Heart left ventricle (tissue), 16 donors: Measurements from ENCODE around the gene RTN4RL2. TPM values are rescaled to one million over a fixed set of nuclear protein-coding genes. Genes with fewer than 3 reads are reported as not detected.

Experiments used
- ATAC-seq, 4 donors: fragments of 200-7000 bp; cut with Tn5 transposase; one replicate each; pipeline ENCODE4 v1.9.1; 2020 to 2022; ENCODE audit warnings: moderate library complexity in 4 of 4, mild to moderate bottlenecking in 3 of 4, moderate number of reproducible peaks in 1 of 4
- DNase-seq, 5 donors: peaks; one replicate each; pipeline ENCODE4 v3.0.0-alpha.2; 2020
- H3K27ac ChIP-seq, 12 donors: fragments of 200-600 bp; sonication (generic) in 4 of 12; one replicate each; pipeline versions ENCODE4 v1.5.0 to v1.8.0; 2016 to 2022; ENCODE audit warnings: mild to moderate bottlenecking in 2 of 12
- H3K27me3 ChIP-seq, 9 donors: fragments of 200-600 bp; sonication (generic) in 2 of 9; one replicate each; pipeline versions ENCODE4 v1.5.1 to v1.8.0; 2016 to 2022; ENCODE audit warnings: mild to moderate bottlenecking in 3 of 9
- H3K36me3 ChIP-seq, 9 donors: fragments of 200-600 bp; sonication (generic) in 2 of 9; one replicate each; pipeline versions ENCODE4 v1.5.0 to v1.8.0; 2018 to 2022; ENCODE audit warnings: mild to moderate bottlenecking in 2 of 9
- H3K4me1 ChIP-seq, 12 donors: fragments of 200-600 bp; sonication (generic) in 4 of 12; one replicate each; pipeline versions ENCODE4 v1.5.0 to v1.8.0; 2016 to 2022; ENCODE audit warnings: mild to moderate bottlenecking in 3 of 12
- H3K4me3 ChIP-seq, 12 donors: fragments of 200-600 bp; sonication (generic) in 4 of 12; one replicate each; pipeline versions ENCODE4 v1.5.0 to v1.8.0; 2017 to 2022; ENCODE audit warnings: mild to moderate bottlenecking in 9 of 12, moderate library complexity in 4 of 12
- H3K9me3 ChIP-seq, 12 donors: fragments of 200-600 bp; sonication (generic) in 4 of 12; one replicate each; pipeline versions ENCODE4 v1.5.0 to v1.8.0; 2016 to 2022; ENCODE audit warnings: mild to moderate bottlenecking in 1 of 12
- CTCF ChIP-seq, 12 donors: fragments of 200-600 bp; sonication (generic) in 4 of 12; IDR thresholded peaks; one replicate each; pipeline versions ENCODE4 v1.5.0 to v1.8.0; 2018 to 2022; ENCODE audit warnings: antibody characterized with exemption in 12 of 12, mild to moderate bottlenecking in 5 of 12
- POLR2A ChIP-seq, 2 donors: fragments of 450-650 bp; IDR thresholded peaks; one replicate each; pipeline ENCODE4 v1.6.1; 2017; ENCODE audit warnings: antibody characterized with exemption in 2 of 2, mild to moderate bottlenecking in 2 of 2, moderate library complexity in 2 of 2
- WGBS, 4 donors: extraction: QIAGEN DNeasy Blood & Tissue Kit in 2 of 4; methylation state at CpG; one replicate each; pipeline versions ENCODE4 v1.1.5 to v1.1.7; 2013 to 2018; 5-methylcytosine and 5-hydroxymethylcytosine counted together
- intact Hi-C, 10 donors: fragments of 100-400 bp; cut with DNase I; formaldehyde crosslinking; loops; one replicate each; pipeline versions ENCODE4 v1.11.1 to v1.14.2; 2022
- polyA plus RNA-seq, 2 donors: library from polyadenylated mRNA; stranded (reverse); fragments of 200-250 nt; gene quantifications; one replicate each; pipeline ENCODE4 v1.2.3, GENCODE V29; 2013
- total RNA-seq, 9 donors: library from RNA; depleted of rRNA in 2 of 9; stranded (reverse); fragments of >200 nt in 2 of 9; fragmentation: NEBNext Ultra II Directional in 3 of 9; extraction: Animal tissue kit (Norgen Biotek cat#: 25700) in 3 of 9; gene quantifications; one replicate each; pipeline versions ENCODE4 v1.1.0 to v1.2.4, GENCODE V29; 2016 to 2023
- donor health status: ischemic (EF 13 %, LVEDD 7.1; RV severe dilation, severe dysfunction).
- donor health status: healthy with polysubstance abuse.
- donor health status: DM: no; HTN: yes; CAD: no.
- donor health status: DM: no; HTN: no; CAD: no.
- donor health status: ischemic (EF 25% LVEDD 6.9; RV normal size, moderate dysfunction).
- donor health status: ischemic (EF 25% LVEDD 5.7; RV mildly dilated, moderate dysfunction).
- donor health status: healthy.
- donor health status: DM: yes; HTN: yes; CAD: no.
- donor health status: ischemic (EF 35%, LVEDD 5.7; RV mildly dilated, moderate dysfunction).
- donor health status: nonischemic (EF 11% LVEDD 7.7; RV severe dilation, severe dysfunction).
- donor health status: DM: yes; HTN: yes; CAD: no.
- donor health status: PGD.
- donor health status: ischemic (EF 29% LVEDD 5.4; RV normal size, mild dysfunction).
- donor health status: nonischemic (EF 23%, LVEDD 6.1; RV moderate dilation, normal function).

RTN4RL2 gene
- total and polyA plus RNA-seq, 11 donors, result 0.58 to 2.1 (median 1.1) TPM

- Histone ChIP-seq H3K36me3 (peaks cover 0 to 47% (median 37%) of the 10 kb centered on the region in 9 donors), H3K27ac (no peak overlapping the region), H3K4me1 (peaks cover 0 to 23% (median 13%) of the 10 kb centered on the region in 12 donors), H3K4me3 (no peak overlapping the region), H3K27me3 (peaks cover 0 to 33% (median 13%) of the 10 kb centered on the region in 9 donors), H3K9me3 (no peaks in the 10 kb centered on the region)
- TF ChIP-seq POLR2A (IDR thresholded peaks at IDR 0.05), result no peak
- TF ChIP-seq CTCF (IDR thresholded peaks at IDR 0.05), result no peak
- intact Hi-C loops, result loop anchor here in 3 of 10 donors (5.0 to 10.0 kb wide), 2 partner anchors 137 to 139 kb away; no protein-coding TSS in a partner anchor
- ATAC-seq (no peak), DNase-seq (no peak)
- WGBS, 4 donors, result 83 to 96% (median 88%) methylated on average over 6 to 7 of the region's 7 CpGs
Measured at GRCh38 chr11:57484141-57484710, 23.9 kb downstream of the RTN4RL2 start.

DNA sequence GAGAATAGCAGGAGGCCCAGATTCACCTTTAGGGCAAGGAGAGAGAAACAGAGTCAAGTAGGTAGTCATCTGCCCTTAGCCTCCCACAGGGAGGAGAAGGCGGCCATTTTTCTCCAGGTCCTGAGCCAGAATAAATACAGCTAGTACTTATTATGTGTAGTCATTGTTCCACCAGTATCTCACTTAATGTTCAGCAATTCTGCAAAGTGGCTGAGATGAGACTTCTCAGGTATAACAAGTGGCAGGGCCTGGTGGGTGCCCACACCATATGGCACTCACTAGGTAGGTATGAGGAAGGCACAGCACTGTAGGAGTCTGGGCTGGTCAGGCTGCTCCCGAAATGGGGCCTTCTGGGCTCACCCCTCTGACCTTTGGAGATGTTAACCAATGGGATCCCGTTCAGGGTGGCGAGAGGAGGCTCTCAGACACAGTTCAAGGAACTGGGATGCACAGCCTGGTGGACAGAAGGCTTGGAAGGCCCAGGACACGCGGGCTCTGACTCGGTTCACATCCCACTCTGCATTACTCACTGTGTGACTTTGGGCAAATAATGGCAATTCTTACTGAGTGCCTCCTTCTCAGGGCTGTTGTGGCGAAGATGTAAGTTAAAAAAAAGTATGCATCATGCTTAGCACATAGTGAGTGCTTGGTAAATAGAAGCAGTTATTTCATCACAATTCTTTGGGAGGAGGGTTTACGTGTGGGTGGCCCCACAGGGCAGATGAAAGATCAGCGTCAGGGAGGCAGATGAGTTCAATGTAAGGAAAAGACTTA is 25.1 kb downstream of the RTN4RL2 start:
- intact Hi-C loops, result loop anchor here in 1 of 10 donors (10.0 kb wide), 1 partner anchor 141 kb away; no protein-coding TSS in a partner anchor
- TF ChIP-seq POLR2A (IDR thresholded peaks at IDR 0.05), result no peak
- no peak for TF ChIP-seq CTCF (IDR thresholded peaks at IDR 0.05)
- H3K27ac ChIP-seq, result no peak overlapping the region
- no peaks in the 10 kb centered on the region for H3K9me3 ChIP-seq
- ATAC-seq, result no peak
- peaks cover 0 to 33% (median 13%) of the 10 kb centered on the region in 9 donors for H3K27me3 ChIP-seq
- H3K4me3 ChIP-seq, result no peak overlapping the region
- no peak for DNase-seq
- peaks cover 0 to 55% (median 46%) of the 10 kb centered on the region in 9 donors for H3K36me3 ChIP-seq
- WGBS, 4 donors, result 92 to 93% (median 92%) methylated on average over 10 of the region's 10 CpGs
- H3K4me1 ChIP-seq, result peaks cover 0 to 23% (median 13%) of the 10 kb centered on the region in 12 donors

DNA sequence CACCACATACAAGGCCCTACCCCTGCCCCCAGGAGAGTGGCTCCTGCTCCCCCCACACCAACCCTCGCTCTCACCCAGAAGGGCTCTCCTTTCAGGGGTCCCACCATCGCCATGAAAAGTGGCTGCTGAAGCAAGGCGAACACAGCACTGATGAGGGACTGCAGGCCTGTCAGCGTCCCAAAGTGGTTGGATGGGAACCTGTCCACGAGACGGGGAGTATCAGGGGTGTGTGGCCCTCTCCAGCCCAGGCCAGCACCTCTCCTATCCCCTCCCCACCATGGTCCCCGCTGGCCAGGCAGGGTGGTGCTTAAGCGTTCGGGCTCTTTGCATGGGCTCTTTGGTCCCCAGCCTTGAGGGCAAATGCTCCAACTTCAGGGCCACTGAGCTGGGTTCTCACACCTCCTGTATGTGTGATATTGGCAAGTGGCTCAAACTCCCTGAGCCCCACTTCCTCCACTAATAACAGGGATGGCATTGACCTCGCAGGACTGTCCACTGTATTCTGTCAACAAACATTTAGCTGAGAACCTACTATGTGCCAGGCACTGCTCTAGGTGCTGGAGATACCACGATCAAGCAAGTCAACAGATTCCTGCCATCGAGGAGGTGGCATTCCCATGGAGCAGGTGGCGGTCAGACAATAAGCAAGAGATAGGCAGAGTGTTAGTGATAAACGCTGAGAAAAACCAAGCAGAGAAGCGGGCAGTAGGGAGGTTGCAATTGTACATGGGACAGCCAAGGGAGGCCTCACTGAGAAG is 26.9 kb downstream of the RTN4RL2 start:
- 89 to 95% (median 93%) methylated on average over 10 to 15 of the region's 15 CpGs for WGBS, 4 donors
- Histone ChIP-seq H3K36me3 (peaks cover 0 to 66% (median 48%) of the 10 kb centered on the region in 9 donors), H3K4me1 (peaks cover 0 to 23% (median 12%) of the 10 kb centered on the region in 12 donors), H3K4me3 (no peak overlapping the region), H3K27me3 (peaks cover 0 to 27% (median 11%) of the 10 kb centered on the region in 9 donors), H3K27ac (no peak overlapping the region), H3K9me3 (no peaks in the 10 kb centered on the region)
- no peak for DNase-seq
- no peak for TF ChIP-seq POLR2A (IDR thresholded peaks at IDR 0.05)
- TF ChIP-seq CTCF (IDR thresholded peaks at IDR 0.05), result no peak
- intact Hi-C loops, result loop anchor here in 1 of 10 donors (10.0 kb wide), 1 partner anchor 142 kb away; no protein-coding TSS in a partner anchor
- no peak for ATAC-seq
